Loucy (cell line): ENCODE measurements around the gene PDGFRA.

Experiments
- H2AFZ ChIP-seq: fragments of 200-600 bp; sonication (generic); 2 replicates; pipeline ENCODE4 v1.6.0; 2016; ENCODE audit warnings: antibody characterized with exemption, mild to moderate bottlenecking, low read length, moderate library complexity
- H3F3A ChIP-seq: fragments of 200-600 bp; 2 replicates; pipeline ENCODE4 v1.6.0; 2016; ENCODE audit warnings: antibody characterized with exemption, low read depth, mild to moderate bottlenecking
- H3K27me3 ChIP-seq: fragments of 200-600 bp; sonication (generic); 2 replicates; pipeline ENCODE4 v1.6.1; 2014; ENCODE audit warnings: low read length, mild to moderate bottlenecking; ENCODE audit not compliant: insufficient read depth, poor library complexity, severe bottlenecking
- H3K36me3 ChIP-seq: fragments of 200-600 bp; sonication (generic); 2 replicates; pipeline ENCODE4 v1.6.1; 2016; ENCODE audit warnings: low read length; ENCODE audit not compliant: insufficient read depth
- H3K4me1 ChIP-seq: fragments of 200-600 bp; sonication (generic); 2 replicates; pipeline ENCODE4 v1.5.1; 2014; ENCODE audit warnings: low read length, mild to moderate bottlenecking; ENCODE audit not compliant: insufficient read depth, poor library complexity, severe bottlenecking
- H3K4me2 ChIP-seq: fragments of 200-600 bp; sonication (generic); 2 replicates; pipeline ENCODE4 v1.6.0; 2014; ENCODE audit warnings: antibody characterized with exemption, low read length, low read depth, mild to moderate bottlenecking; ENCODE audit not compliant: poor library complexity, severe bottlenecking
- H3K4me3 ChIP-seq: fragments of 200-600 bp; sonication (generic); 2 replicates; pipeline ENCODE4 v1.5.1; 2014; ENCODE audit warnings: low read length, mild to moderate bottlenecking, mixed read lengths; ENCODE audit not compliant: poor library complexity, severe bottlenecking
- H3K79me2 ChIP-seq: fragments of 200-600 bp; sonication (generic); 2 replicates; pipeline ENCODE4 v1.6.1; 2014; ENCODE audit warnings: low read length; ENCODE audit not compliant: insufficient read depth
- H3K9ac ChIP-seq: fragments of 200-600 bp; sonication (generic); 2 replicates; pipeline ENCODE4 v1.6.0; 2014; ENCODE audit warnings: mild to moderate bottlenecking, low read depth, low read length, moderate library complexity; ENCODE audit not compliant: poor library complexity, severe bottlenecking
- H3K9me2 ChIP-seq: fragments of 200-600 bp; sonication (generic); replicated peaks from 2 replicates; pipeline ENCODE4 v1.6.1; 2016; ENCODE audit warnings: low read depth, low read length, mixed read lengths
- H3K9me3 ChIP-seq: fragments of 200-600 bp; sonication (generic); 2 replicates; pipeline ENCODE4 v1.6.1; 2014; ENCODE audit warnings: mild to moderate bottlenecking, antibody characterized with exemption, low read length, low read depth; ENCODE audit not compliant: insufficient read depth
- H4K20me1 ChIP-seq: fragments of 200-600 bp; sonication (generic); 2 replicates; pipeline ENCODE4 v1.6.0; 2014; ENCODE audit warnings: antibody characterized with exemption, low read length, mild to moderate bottlenecking; ENCODE audit not compliant: insufficient read depth, poor library complexity, severe bottlenecking
- CTCF ChIP-seq: fragments of 200-600 bp; sonication (generic); conservative IDR thresholded peaks from 2 replicates; pipeline ENCODE4 v1.5.1; 2014; ENCODE audit warnings: mild to moderate bottlenecking, antibody characterized with exemption, low read length
- EZH2phosphoT487 ChIP-seq: fragments of 200-600 bp; IDR thresholded peaks from 2 replicates; pipeline ENCODE4 v1.6.1; 2018; ENCODE audit warnings: antibody characterized with exemption, mild to moderate bottlenecking, moderate library complexity, borderline replicate concordance

The PDGFRA gene

GRCh38 chr4:54218736-54219135 lies 10.4 kb upstream of the PDGFRA start:
- TF ChIP-seq CTCF, result no peak
- H3K27me3 ChIP-seq, result no peaks in the 10 kb centered on the region
- H3K4me1 ChIP-seq, result no peaks in the 10 kb centered on the region
- no peak overlapping the region for H2AFZ ChIP-seq
- no peaks in the 10 kb centered on the region for H3F3A ChIP-seq
- no peak overlapping the region for H3K4me2 ChIP-seq
- H3K9ac ChIP-seq, result no peak overlapping the region
- H3K79me2 ChIP-seq, result no peaks in the 10 kb centered on the region
- no peaks in the 10 kb centered on the region for H3K9me2 ChIP-seq
- H3K4me3 ChIP-seq, result no peak overlapping the region
- H3K36me3 ChIP-seq, result no peaks in the 10 kb centered on the region
- H4K20me1 ChIP-seq, result no peaks in the 10 kb centered on the region
- H3K9me3 ChIP-seq, result no peaks in the 10 kb centered on the region

DNA sequence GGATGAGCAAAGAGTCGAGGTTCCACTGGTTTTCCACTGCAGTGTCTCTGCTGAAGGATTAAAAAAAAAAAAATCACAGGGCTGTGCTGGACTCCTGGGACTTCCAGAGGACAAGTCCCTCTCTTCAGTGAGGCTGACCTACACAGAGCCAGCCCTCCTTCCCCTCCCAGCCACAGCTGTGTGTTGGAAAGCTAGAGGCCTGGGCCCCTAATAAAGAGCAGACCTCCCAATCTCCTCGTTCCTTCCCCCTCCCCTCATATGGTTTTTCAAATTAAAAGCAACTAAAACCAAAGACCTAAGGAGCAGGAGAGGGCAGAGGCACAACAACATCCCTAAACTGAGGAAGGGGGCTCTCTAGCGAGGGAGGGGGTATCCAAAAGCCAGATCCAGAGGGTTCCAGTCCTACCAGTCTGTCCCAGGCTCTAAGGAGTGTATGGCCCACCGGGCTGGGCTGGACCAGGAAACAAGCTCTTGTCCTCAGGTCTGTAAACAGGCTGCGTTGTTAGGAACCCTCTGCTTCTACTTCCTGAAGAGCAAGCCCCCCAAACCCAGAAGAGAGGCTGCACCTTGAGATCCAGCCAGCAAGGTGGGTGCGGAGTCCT lies 4.0 kb upstream of the PDGFRA start:
- Histone ChIP-seq H3K4me2 (no peak overlapping the region), H2AFZ (no peak overlapping the region), H3F3A (no peaks in the 10 kb centered on the region), H3K9ac (no peak overlapping the region), H3K4me3 (no peak overlapping the region), H3K9me3 (no peaks in the 10 kb centered on the region), H3K36me3 (no peaks in the 10 kb centered on the region), H3K79me2 (no peaks in the 10 kb centered on the region), H3K4me1 (no peaks in the 10 kb centered on the region), H3K27me3 (no peaks in the 10 kb centered on the region), H3K9me2 (no peaks in the 10 kb centered on the region), H4K20me1 (no peaks in the 10 kb centered on the region)
- TF ChIP-seq EZH2phosphoT487 (no peak), CTCF (no peak)

DNA sequence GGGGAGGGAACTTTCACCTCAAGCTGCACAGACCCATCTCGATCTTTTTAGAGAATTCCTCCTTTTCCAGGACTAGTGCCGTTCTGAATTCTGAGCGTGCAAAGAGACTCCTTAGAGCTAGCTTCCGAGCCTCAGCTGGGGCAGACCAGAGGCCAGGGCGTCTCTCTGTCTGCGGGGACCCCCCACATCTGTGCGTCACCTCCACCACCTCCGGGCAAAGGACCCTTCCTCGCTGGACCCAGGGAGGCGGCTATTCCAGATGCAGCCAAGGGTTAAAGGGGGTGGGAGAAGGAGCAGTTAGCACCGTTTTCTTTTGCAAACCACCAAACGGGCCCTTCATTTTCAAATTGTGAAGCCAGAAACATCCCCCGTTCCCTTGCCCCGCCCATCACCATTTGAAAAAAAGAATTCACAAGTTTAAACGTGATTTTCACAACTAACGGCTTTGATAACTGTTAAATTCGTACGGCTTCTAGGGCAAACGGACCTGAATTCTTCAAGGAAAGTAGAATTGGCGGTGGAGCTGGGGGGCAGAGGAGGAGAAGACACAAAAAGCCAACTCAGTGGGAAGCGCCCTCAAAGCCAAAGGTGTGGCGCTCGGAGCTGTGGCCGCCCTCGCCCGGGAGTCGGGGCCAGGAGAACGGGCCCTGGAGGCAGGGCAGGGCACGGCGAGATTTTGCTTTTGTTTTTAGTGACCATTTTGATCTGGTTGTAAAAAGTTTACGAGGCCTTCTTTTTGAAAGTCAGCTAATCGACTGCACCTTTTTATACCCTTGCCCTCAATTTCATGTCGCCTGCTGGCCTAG lies 3.3 kb upstream of the PDGFRA start:
- Histone ChIP-seq H3K9ac (no peak overlapping the region), H3K27me3 (no peaks in the 10 kb centered on the region), H2AFZ (no peak overlapping the region), H3K79me2 (no peaks in the 10 kb centered on the region), H3K9me3 (no peaks in the 10 kb centered on the region), H4K20me1 (no peaks in the 10 kb centered on the region), H3K36me3 (no peaks in the 10 kb centered on the region), H3K4me1 (no peaks in the 10 kb centered on the region), H3K4me2 (no peak overlapping the region), H3F3A (no peaks in the 10 kb centered on the region), H3K4me3 (no peak overlapping the region), H3K9me2 (no peaks in the 10 kb centered on the region)
- TF ChIP-seq CTCF, result no peak
- TF ChIP-seq EZH2phosphoT487, result no peak
